ENCODE results near the gene MLKL. TPM values are rescaled to one million over a fixed set of nuclear protein-coding genes. Genes with fewer than 3 reads are reported as not detected.

Gene MLKL
- total RNA-seq (2014; rRNA removed): 9.4 and 10.4 TPM in 2 replicates
- polyA plus RNA-seq (2012): 4.1 TPM

GRCh38 chr16:74700438-74701225, at the start of gene MLKL:
MLKL (minus strand) TSS chr16:74700862; CDS start chr16:74695757, 5,105 bp downstream.
- peak; percentile 60 for DNase-seq (ENCODE audit: low read depth)

GRCh38 chr16:74749291-74750055, 48.8 kb upstream of the MLKL start:
- DNase-seq (ENCODE audit: low read depth): no peak

GRCh38 chr16:74748616-74749026, 48.0 kb upstream of the MLKL start:
- DNase-seq (ENCODE audit: low read depth): no peak

- DNase-seq (ENCODE audit: low read depth): no peak
Observed at GRCh38 chr16:74747716-74748615, 47.3 kb upstream of the MLKL start.

- no peak for DNase-seq (ENCODE audit: low read depth)
Observed at GRCh38 chr16:74745926-74746325, 45.3 kb upstream of the MLKL start.

GRCh38 chr16:74745109-74745615, 44.5 kb upstream of the MLKL start:
- no peak for DNase-seq (ENCODE audit: low read depth)

- no peak for DNase-seq (ENCODE audit: low read depth)
Observed at GRCh38 chr16:74744566-74744965, 43.9 kb upstream of the MLKL start.

GRCh38 chr16:74743668-74744299, 43.1 kb upstream of the MLKL start:
- DNase-seq (ENCODE audit: low read depth): peak; percentile 54

- DNase-seq (ENCODE audit: low read depth): no peak
Observed at GRCh38 chr16:74743045-74743667, 42.5 kb upstream of the MLKL start.

GRCh38 chr16:74742051-74742481, 41.4 kb upstream of the MLKL start:
- no peak for DNase-seq (ENCODE audit: low read depth)

- peak; percentile 37 for DNase-seq (ENCODE audit: low read depth)
Observed at GRCh38 chr16:74740795-74741304, 40.2 kb upstream of the MLKL start.

GRCh38 chr16:74739275-74739674, 38.6 kb upstream of the MLKL start:
- DNase-seq (ENCODE audit: low read depth): no peak

- DNase-seq (ENCODE audit: low read depth): no peak
Observed at GRCh38 chr16:74738816-74739215, 38.2 kb upstream of the MLKL start.

GRCh38 chr16:74738113-74738541, 37.5 kb upstream of the MLKL start:
- no peak for DNase-seq (ENCODE audit: low read depth)

- DNase-seq (ENCODE audit: low read depth): no peak
Observed at GRCh38 chr16:74737521-74737920, 36.9 kb upstream of the MLKL start.

- DNase-seq (ENCODE audit: low read depth): no peak
Observed at GRCh38 chr16:74736531-74737157, 36.0 kb upstream of the MLKL start.

GRCh38 chr16:74735554-74735953, 34.9 kb upstream of the MLKL start:
- no peak for DNase-seq (ENCODE audit: low read depth)

GRCh38 chr16:74735162-74735452, 34.4 kb upstream of the MLKL start:
- no peak for DNase-seq (ENCODE audit: low read depth)

GRCh38 chr16:74734361-74735161, 33.9 kb upstream of the MLKL start:
- no peak for DNase-seq (ENCODE audit: low read depth)

All from LHCN-M2 (cell line).